ENCODE data around the gene NLRP7.
"Not testable (repeated sequence)": the region's sequence is repeated elsewhere in the genome, so short reads cannot be mapped to it uniquely, and the experiment has no call there.

NLRP7 gene

GRCh38 chr19:54919646-54920563 lies 27.4 kb downstream of the NLRP7 start:
- DNase-seq (ENCODE audit: low read depth) = not testable (repeated sequence)

GRCh38 chr19:54918499-54918898 lies 28.8 kb downstream of the NLRP7 start:
- no peak for DNase-seq (ENCODE audit: low read depth)

DNA sequence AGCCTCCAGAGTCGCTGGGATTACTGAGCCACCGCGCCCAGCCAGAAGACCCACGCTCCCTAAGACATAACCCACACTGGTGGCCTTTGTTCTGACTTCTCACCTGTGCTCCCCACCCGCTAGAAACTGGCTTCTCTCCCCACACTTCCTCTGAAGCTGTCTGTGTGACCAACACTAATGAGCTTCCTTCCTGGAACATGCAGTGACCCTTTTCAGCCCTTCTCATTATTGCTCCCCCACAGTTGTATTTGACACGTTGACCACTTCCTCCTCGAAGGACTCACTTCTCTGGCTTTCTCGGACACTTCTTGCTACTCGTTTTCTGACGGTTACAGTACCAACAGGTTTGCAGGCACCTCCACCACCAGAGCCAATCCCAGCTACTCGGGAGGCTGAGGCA lies 30.5 kb downstream of the NLRP7 start:
- no peak for DNase-seq (ENCODE audit: low read depth)

- DNase-seq (ENCODE audit: low read depth) = not testable (repeated sequence)
These were observed 39.4 kb downstream of the NLRP7 start for GRCh38 chr19:54907899-54908298.

GRCh38 chr19:54906819-54907218 lies 40.5 kb downstream of the NLRP7 start:
- DNase-seq (ENCODE audit: low read depth) = no peak

DNA sequence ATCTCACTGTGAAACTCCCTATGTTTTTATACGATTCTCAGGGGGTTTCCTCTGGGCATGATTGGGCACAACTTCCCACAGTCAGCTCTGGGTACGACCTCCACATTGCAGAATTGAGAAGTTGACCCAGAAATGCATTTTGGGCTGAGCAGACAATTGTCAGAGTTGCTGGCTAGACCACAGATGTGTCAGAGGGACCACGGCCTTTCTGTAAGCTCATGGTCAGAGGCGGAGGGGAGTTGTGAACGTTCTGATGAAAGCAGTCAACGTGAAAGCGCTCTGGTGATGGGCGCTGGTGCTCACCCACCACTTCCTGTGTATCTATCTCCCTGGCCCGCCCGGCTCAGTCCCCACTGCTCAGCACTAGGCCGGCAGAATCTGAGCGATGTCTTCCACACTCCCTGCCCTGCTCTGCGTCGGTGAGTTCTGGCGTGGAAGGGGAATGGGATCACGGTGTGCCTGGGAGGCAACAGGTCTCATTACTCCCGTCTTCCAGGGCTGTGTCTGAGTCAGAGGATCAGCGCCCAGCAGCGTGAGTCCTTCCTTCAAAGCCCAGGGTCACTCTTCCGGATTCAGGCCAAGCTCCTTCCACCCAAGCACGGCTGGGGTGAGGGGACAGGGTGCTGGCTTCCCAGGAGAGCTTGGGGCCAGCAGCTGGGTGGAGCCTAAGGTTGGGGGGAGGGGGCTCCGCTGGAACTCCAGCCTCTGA lies 41.4 kb downstream of the NLRP7 start, which contains the start of gene NCR1:
Gene NCR1 (plus strand): TSS at position 346 of the 709 bp plus-strand sequence. CDS start 40 bp downstream, at position 386.
- DNase-seq (ENCODE audit: low read depth) = no peak

DNA sequence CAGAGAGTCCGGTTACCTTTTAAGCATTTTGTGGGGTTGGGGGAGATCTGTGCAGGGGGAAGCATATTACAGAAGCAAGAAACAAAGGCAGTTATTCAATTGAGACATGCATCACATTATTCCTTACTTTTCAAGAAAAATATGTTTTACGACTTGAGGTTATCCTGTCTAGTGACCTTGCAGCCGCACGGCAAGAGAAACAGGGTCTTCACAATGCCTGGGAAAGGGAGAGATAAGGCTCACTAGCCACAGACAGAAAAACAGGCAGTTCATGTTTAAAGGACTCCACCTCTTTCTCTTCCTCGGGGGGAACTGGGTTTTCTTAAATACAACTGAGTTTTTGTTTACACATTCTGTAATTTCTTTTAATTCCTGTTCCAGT lies 41.9 kb downstream of the NLRP7 start:
- no peak for DNase-seq (ENCODE audit: low read depth)

GRCh38 chr19:54904261-54904660 lies 43.1 kb downstream of the NLRP7 start:
- not testable (repeated sequence) for DNase-seq (ENCODE audit: low read depth)

DNA sequence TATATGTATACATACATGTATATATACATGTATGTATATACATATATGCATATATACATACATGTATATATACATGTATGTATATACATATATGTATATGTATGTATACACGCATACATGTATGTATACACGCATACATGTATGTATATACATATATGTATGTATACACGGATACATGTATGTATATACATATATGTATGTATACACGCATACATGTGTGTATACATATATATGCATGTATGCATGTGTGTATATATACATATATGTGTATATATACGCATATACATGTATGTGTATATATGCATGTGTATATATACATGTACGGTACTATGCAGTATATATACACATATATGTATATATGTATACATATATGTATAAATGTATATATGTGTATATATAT lies 44.0 kb downstream of the NLRP7 start:
- no peak for DNase-seq (ENCODE audit: low read depth)

DNA sequence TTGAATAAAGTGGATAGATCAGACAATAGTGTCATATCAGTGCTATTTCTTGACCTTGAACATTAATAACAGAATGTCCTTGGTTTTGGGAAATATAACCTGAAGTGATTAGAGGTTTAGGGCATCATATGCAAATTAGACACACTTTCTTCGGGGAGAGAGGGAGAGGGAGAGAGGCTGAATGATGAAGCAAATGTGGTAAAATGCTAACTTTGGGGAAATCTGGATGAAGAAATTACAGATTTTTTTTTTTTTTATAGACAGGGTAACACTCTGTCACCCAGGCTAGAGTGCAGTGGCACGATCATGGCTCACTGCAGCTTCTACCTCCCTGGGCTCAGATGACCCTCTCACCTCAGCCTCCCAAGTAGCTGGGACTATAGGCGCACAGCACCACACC lies 45.3 kb downstream of the NLRP7 start:
- DNase-seq (ENCODE audit: low read depth) = no peak

DNA sequence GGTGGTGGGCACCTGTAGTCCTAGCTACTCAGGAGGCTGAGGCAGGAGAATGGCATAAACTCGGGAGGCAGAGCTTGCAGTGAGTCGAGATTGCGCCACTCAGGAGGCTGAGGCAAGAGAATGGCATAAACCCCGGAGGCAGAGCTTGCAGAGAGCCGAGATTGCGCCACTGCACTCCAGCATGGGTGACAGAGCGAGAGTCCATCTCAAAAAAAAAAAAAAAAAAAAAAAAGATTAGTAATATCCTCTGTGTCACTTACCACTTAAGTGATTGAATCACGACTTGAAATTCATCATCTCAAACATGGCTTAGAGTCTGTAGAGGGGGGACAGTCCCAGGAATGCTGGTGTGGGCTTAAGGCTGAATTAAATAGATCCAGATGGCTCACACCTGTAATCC lies 46.2 kb downstream of the NLRP7 start:
- not testable (repeated sequence) for DNase-seq (ENCODE audit: low read depth)

DNA sequence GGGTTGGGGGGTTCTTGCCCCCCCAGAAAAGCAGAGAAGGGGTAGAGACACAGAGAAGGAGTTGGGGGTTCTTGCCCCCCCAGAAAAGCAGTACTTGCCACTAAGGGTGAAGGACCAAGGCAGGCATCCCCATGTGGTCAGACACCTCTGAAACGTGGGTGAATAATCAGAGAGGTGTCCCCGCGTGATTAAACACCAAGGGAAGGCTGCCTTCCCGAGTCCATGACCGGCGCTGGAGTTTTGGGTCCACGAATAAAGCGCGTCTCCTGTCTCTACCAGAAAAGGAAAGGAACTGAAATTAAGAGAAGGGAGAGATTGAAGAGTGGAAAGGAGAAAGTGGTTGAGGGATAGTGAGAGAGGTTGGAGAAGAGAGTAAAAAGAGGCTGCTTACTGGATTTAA lies 47.7 kb downstream of the NLRP7 start:
- DNase-seq (ENCODE audit: low read depth) = not testable (repeated sequence)

- not testable (repeated sequence) for DNase-seq (ENCODE audit: low read depth)
These were observed 48.6 kb downstream of the NLRP7 start for GRCh38 chr19:54898685-54899084.

- no peak for DNase-seq (ENCODE audit: low read depth)
These were observed 51.3 kb downstream of the NLRP7 start for GRCh38 chr19:54896036-54896435.

DNA sequence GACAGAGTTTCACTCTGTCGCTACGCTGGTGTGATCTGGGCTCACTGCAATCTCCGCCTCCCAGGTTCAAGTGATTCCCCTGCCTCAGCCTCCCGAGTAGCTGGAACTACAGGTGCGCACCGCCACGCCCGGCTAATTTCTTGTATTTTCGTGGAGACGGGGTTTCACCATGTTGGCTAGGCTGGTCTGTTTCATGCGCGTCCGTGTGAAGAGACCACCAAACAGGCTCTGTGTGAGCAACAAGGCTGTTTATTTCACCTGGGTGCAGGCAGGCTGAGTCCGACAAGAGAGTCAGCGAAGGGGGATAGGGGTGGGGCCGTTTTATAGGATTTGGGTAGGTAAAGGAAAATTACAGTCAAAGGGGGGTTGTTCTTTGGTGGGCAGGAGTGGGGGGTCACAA lies 53.2 kb downstream of the NLRP7 start:
- not testable (repeated sequence) for DNase-seq (ENCODE audit: low read depth)

DNA sequence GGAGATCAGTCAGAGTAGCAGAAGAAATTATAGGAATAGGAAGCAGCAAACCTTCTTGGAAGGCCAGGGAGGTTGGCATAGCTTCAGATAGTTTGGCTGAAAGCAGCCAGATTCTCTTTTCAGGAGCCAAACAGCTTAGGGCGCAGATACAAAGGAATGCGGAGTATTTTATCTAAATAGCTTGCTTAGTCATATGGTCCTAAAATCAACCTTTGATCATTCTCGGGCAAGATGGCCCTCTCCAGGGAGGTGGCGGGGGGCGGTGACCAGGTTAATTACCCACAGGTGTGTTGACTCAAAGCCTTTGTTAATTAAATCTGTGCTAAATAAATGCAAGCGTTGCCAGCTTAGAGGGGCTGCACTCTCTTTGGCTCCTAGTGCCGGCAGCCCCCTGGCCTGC lies 53.9 kb downstream of the NLRP7 start:
- DNase-seq (ENCODE audit: low read depth) = no peak

GRCh38 chr19:54889566-54889965 lies 57.8 kb downstream of the NLRP7 start:
- no peak for DNase-seq (ENCODE audit: low read depth)

- DNase-seq (ENCODE audit: low read depth) = no peak
These were observed 59.1 kb downstream of the NLRP7 start for GRCh38 chr19:54888239-54888638.

DNA sequence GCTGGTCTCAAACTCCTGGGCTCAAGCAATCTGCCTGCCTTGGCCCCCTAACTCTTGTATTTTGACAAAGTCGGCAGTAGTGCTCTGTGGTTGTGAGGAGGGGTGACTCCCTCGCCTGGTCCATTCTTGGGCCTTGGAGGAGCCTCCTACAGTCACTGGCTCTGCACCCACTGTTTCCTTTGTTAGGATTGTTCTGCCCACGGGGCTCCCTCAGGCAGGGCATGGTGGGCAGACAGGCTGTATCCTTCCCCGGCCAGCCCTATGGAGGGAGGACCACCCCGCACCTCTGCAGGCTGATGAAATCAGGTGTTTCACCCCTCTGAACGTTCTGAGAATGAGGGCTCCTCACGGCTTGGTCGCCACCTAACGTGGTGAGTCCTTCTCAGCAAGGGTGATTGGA lies 64.1 kb downstream of the NLRP7 start:
- no peak for DNase-seq (ENCODE audit: low read depth)

- DNase-seq (ENCODE audit: low read depth) = no peak
These were observed 64.6 kb downstream of the NLRP7 start for GRCh38 chr19:54882758-54883157.

- DNase-seq (ENCODE audit: low read depth) = no peak
These were observed 65.4 kb downstream of the NLRP7 start for GRCh38 chr19:54881884-54882283.

GRCh38 chr19:54877471-54877870 lies 69.9 kb downstream of the NLRP7 start:
- no peak for DNase-seq (ENCODE audit: low read depth)

DNA sequence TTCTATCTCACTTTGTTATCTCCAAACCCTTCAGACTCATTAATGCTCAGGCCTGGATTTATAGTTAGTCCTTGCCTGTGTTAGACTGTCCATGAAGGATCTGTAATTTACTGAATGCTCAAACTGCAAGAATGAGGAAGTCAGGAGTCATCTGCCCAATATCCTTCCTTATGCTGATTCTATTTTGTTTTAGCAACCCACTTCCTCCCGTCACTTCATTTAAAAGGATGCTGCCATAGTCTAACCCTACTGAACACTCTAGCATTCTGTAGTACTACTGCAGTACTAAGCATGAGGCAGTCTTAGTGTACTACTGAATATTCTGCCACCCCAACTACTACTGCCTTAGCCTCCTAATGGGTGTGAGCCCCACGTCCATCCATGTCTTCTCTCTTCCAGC lies 71.8 kb downstream of the NLRP7 start:
- DNase-seq (ENCODE audit: low read depth) = no peak
